ENCODE data around the gene PCDHB4.
"Not testable (repeated sequence)": the region's sequence is repeated elsewhere in the genome, so short reads cannot be mapped to it uniquely, and the experiment has no call there.

DNA sequence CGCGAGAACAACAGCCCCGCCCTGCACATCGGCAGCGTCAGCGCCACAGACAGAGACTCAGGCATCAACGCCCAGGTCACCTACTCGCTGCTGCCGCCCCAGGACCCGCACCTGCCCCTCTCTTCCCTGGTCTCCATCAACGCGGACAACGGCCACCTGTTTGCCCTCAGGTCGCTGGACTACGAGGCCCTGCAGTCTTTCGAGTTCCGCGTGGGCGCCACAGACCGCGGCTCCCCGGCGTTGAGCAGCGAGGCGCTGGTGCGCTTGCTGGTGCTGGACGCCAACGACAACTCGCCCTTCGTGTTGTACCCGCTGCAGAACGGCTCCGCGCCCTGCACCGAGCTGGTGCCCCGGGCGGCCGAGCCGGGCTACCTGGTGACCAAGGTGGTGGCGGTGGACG, 30.0 kb downstream of the PCDHB4 start:
- TF ChIP-seq, protein P1, sequence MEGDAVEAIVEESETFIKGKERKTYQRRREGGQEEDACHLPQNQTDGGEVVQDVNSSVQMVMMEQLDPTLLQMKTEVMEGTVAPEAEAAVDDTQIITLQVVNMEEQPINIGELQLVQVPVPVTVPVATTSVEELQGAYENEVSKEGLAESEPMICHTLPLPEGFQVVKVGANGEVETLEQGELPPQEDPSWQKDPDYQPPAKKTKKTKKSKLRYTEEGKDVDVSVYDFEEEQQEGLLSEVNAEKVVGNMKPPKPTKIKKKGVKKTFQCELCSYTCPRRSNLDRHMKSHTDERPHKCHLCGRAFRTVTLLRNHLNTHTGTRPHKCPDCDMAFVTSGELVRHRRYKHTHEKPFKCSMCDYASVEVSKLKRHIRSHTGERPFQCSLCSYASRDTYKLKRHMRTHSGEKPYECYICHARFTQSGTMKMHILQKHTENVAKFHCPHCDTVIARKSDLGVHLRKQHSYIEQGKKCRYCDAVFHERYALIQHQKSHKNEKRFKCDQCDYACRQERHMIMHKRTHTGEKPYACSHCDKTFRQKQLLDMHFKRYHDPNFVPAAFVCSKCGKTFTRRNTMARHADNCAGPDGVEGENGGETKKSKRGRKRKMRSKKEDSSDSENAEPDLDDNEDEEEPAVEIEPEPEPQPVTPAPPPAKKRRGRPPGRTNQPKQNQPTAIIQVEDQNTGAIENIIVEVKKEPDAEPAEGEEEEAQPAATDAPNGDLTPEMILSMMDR (IDR thresholded peaks at IDR 0.05; ENCODE audit: low read depth, low read length, poor library complexity, severe bottlenecking) = not testable (repeated sequence)
- not testable (repeated sequence) for TF ChIP-seq EZH2phosphoT487 (IDR thresholded peaks at IDR 0.05; ENCODE audit: borderline replicate concordance, low read length)

Data from DOHH2 (cell line).